Stomach (tissue), 4 donors: ENCODE results near the gene C2CD4D.

Experiments used
- CTCF ChIP-seq, 7 experiments: fragments of 450-650 bp in 4 of 7; fragments of 200-600 bp in 3 of 7; sonication (generic) in 3 of 7; IDR thresholded peaks; one replicate each; pipeline ENCODE4 v1.5.1; 2016 to 2019; ENCODE audit warnings: antibody characterized with exemption in 7 of 7, control low read depth in 2 of 7, mild to moderate bottlenecking in 1 of 7
- POLR2A ChIP-seq, 4 donors: fragments of 450-650 bp; IDR thresholded peaks; one replicate each; pipeline ENCODE4 v1.6.1; 2016; ENCODE audit warnings: antibody characterized with exemption in 4 of 4, control low read depth in 2 of 4, mild to moderate bottlenecking in 1 of 4, moderate library complexity in 1 of 4
- POLR2AphosphoS5 ChIP-seq, 3 donors: sonication (generic); formaldehyde crosslinking; IDR thresholded peaks; one replicate each; pipeline ENCODE4 v1.6.1; 2016; ENCODE audit warnings: antibody characterized with exemption in 3 of 3

DNA sequence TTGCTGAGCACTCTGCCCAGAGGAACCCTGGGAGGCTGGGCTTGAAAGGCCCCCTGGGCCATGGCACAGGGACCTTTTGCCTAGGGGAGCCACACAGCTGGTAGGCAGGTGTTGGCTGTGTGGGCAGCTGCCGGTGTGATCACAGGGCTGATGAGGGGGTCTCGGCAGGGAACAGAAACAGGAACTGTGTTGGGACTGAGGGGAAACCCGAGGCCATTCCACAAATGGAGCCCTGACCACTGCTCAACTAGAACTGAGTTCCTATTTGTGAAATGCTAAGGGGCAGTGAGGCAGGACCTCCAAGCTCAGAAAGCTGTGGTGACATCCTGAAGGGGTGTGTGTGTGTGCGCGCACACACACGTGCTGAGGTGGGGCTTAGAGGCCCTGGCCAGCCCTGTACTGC, 20.3 kb upstream of the C2CD4D start:
- TF ChIP-seq POLR2AphosphoS5 (IDR thresholded peaks at IDR 0.05) = no peak
- no peak for TF ChIP-seq CTCF (IDR thresholded peaks at IDR 0.05)
- no peak for TF ChIP-seq POLR2A (IDR thresholded peaks at IDR 0.05)
